Karpas-422 (cell line): ENCODE data around the gene KAT8. TPM values are rescaled to one million over a fixed set of nuclear protein-coding genes. Genes with fewer than 3 reads are reported as not detected.

Experiments
- DNase-seq: peaks from one replicate; pipeline ENCODE4 v3.0.0-alpha.2; 2015
- H2AFZ ChIP-seq: fragments of 200-600 bp; sonication (generic); 2 replicates; pipeline ENCODE4 v1.6.1; 2014; ENCODE audit warnings: antibody characterized with exemption, low read length, mixed read lengths
- H3K27ac ChIP-seq: fragments of 200-600 bp; sonication (generic); 2 replicates; pipeline ENCODE4 v1.5.1; 2014; ENCODE audit warnings: mild to moderate bottlenecking, low read length, moderate library complexity
- H3K27me3 ChIP-seq: fragments of 200-600 bp; sonication (generic); 2 replicates; pipeline ENCODE4 v1.6.1; 2014; ENCODE audit warnings: low read length, mixed read lengths
- H3K36me3 ChIP-seq: fragments of 200-600 bp; sonication (generic); 2 replicates; pipeline ENCODE4 v1.6.1; 2014; ENCODE audit warnings: low read length, mixed read lengths; ENCODE audit not compliant: insufficient read depth
- H3K4me1 ChIP-seq: fragments of 200-600 bp; sonication (generic); 2 replicates; pipeline ENCODE4 v1.6.1; 2014; ENCODE audit warnings: mild to moderate bottlenecking, low read length, mixed read lengths
- H3K4me2 ChIP-seq: fragments of 200-600 bp; sonication (generic); 2 replicates; pipeline ENCODE4 v1.6.1; 2014; ENCODE audit warnings: low read length, low read depth, mild to moderate bottlenecking; ENCODE audit not compliant: poor library complexity, severe bottlenecking
- H3K4me3 ChIP-seq: fragments of 200-600 bp; sonication (generic); 2 replicates; pipeline ENCODE4 v1.5.1; 2014; ENCODE audit warnings: mild to moderate bottlenecking, antibody characterized with exemption, low read length, mixed read lengths
- H3K79me2 ChIP-seq: fragments of 200-600 bp; sonication (generic); 2 replicates; pipeline ENCODE4 v1.6.1; 2014; ENCODE audit warnings: mild to moderate bottlenecking, low read length, mixed read lengths
- H3K9ac ChIP-seq: fragments of 200-600 bp; sonication (generic); 2 replicates; pipeline ENCODE4 v1.6.0; 2014; ENCODE audit warnings: low read length
- H3K9me2 ChIP-seq: fragments of 200-600 bp; sonication (generic), shearing (Covaris generic); replicated peaks from 2 replicates; pipeline ENCODE4 v1.6.0; 2014; ENCODE audit warnings: mild to moderate bottlenecking, low read length, moderate library complexity; ENCODE audit not compliant: insufficient read depth
- H3K9me3 ChIP-seq: fragments of 300-700, 200-600 bp; sonication (generic); 2 replicates; pipeline ENCODE4 v1.6.1; 2014; ENCODE audit warnings: low read length, mixed read lengths
- H4K20me1 ChIP-seq: fragments of 200-600 bp; sonication (generic); 2 replicates; pipeline ENCODE4 v1.6.1; 2014; ENCODE audit warnings: mild to moderate bottlenecking, antibody characterized with exemption, low read length, low read depth; ENCODE audit not compliant: insufficient read depth
- total RNA-seq: library from RNA; depleted of rRNA; stranded (reverse); fragments of >200 nt; shearing (Covaris generic); gene quantifications from 2 replicates; pipeline ENCODE4 v1.2.3, GENCODE V29; 2014; ENCODE audit warnings: low replicate concordance

Gene KAT8
- total RNA-seq, 1 experiment from 2014 or later, result 37.2 TPM

GRCh38 chr16:31108035-31108793 is 9.2 kb upstream of the KAT8 start, which contains the start of gene BCKDK:
Gene BCKDK (plus strand): TSS chr16:31108386. CDS start chr16:31109224, 838 bp downstream.
- Histone ChIP-seq H3K79me2 (peaks cover 18% of the 10 kb centered on the region), H3K27ac (0 out of 2 replicates have a peak within 1 kb of the TSS, but pooled peaks have one; percentile 25), H2AFZ (peak within 1 kb of the TSS; percentile 22; the same call in 1 of the 2 replicates), H4K20me1 (no peaks in the 10 kb centered on the region), H3K9me3 (no peaks in the 10 kb centered on the region), H3K36me3 (no peaks in the 10 kb centered on the region; the same call in none of the 2 replicates), H3K4me2 (peak within 1 kb of the TSS; percentile 79), H3K4me1 (peaks cover 20% of the 10 kb centered on the region), H3K27me3 (no peaks in the 10 kb centered on the region), H3K9me2 (no peaks in the 10 kb centered on the region), H3K4me3 (peak within 1 kb of the TSS; percentile 92), H3K9ac (peak within 1 kb of the TSS; percentile 96)
- peak; percentile 94 for DNase-seq

GRCh38 chr16:31108794-31109558 is 8.5 kb upstream of the KAT8 start:
- H3K4me2 ChIP-seq, result peak overlapping the region; percentile 79
- H3K79me2 ChIP-seq, result peaks cover 18% of the 10 kb centered on the region
- H3K9me2 ChIP-seq, result no peaks in the 10 kb centered on the region
- 0 out of 2 replicates have a peak overlapping the region, but pooled peaks have one; percentile 25 for H3K27ac ChIP-seq
- peak overlapping the region; percentile 92 for H3K4me3 ChIP-seq
- H3K9me3 ChIP-seq, result no peaks in the 10 kb centered on the region
- H3K4me1 ChIP-seq, result peaks cover 20% of the 10 kb centered on the region
- no peaks in the 10 kb centered on the region for H4K20me1 ChIP-seq
- peak overlapping the region; percentile 96 for H3K9ac ChIP-seq
- DNase-seq, result peak; percentile 40
- no peaks in the 10 kb centered on the region for H3K27me3 ChIP-seq
- H2AFZ ChIP-seq, result peak overlapping the region; percentile 22; the same call in 1 of the 2 replicates
- no peaks in the 10 kb centered on the region; the same call in none of the 2 replicates for H3K36me3 ChIP-seq

GRCh38 chr16:31109622-31110021 is 7.8 kb upstream of the KAT8 start:
- peaks cover 20% of the 10 kb centered on the region for H3K4me1 ChIP-seq
- no peaks in the 10 kb centered on the region for H3K9me2 ChIP-seq
- H3K4me3 ChIP-seq, result peak overlapping the region; percentile 92; the same call in 1 of the 2 replicates
- no peaks in the 10 kb centered on the region for H3K27me3 ChIP-seq
- no peak overlapping the region for H3K27ac ChIP-seq
- H3K9me3 ChIP-seq, result no peaks in the 10 kb centered on the region
- DNase-seq, result no peak
- H3K36me3 ChIP-seq, result no peaks in the 10 kb centered on the region; the same call in none of the 2 replicates
- H3K9ac ChIP-seq, result no peak overlapping the region
- H3K4me2 ChIP-seq, result peak overlapping the region; percentile 79
- no peaks in the 10 kb centered on the region for H4K20me1 ChIP-seq
- peaks cover 18% of the 10 kb centered on the region for H3K79me2 ChIP-seq
- no peak overlapping the region for H2AFZ ChIP-seq

- H3K27ac ChIP-seq, result no peak overlapping the region
- H3K79me2 ChIP-seq, result peaks cover 18% of the 10 kb centered on the region
- no peak overlapping the region for H2AFZ ChIP-seq
- no peaks in the 10 kb centered on the region for H3K9me3 ChIP-seq
- H3K27me3 ChIP-seq, result no peaks in the 10 kb centered on the region
- H3K4me1 ChIP-seq, result peaks cover 20% of the 10 kb centered on the region
- no peaks in the 10 kb centered on the region; the same call in none of the 2 replicates for H3K36me3 ChIP-seq
- no peak overlapping the region for H3K4me2 ChIP-seq
- no peak for DNase-seq
- H3K4me3 ChIP-seq, result no peak overlapping the region
- no peaks in the 10 kb centered on the region for H4K20me1 ChIP-seq
- no peaks in the 10 kb centered on the region for H3K9me2 ChIP-seq
- no peak overlapping the region for H3K9ac ChIP-seq
These were observed 7.1 kb upstream of the KAT8 start for GRCh38 chr16:31110106-31111034.

GRCh38 chr16:31111881-31112466 is 5.5 kb upstream of the KAT8 start:
- Histone ChIP-seq H3K79me2 (peaks cover 24% of the 10 kb centered on the region), H2AFZ (no peak overlapping the region), H3K4me1 (peaks cover 18% of the 10 kb centered on the region), H3K36me3 (no peaks in the 10 kb centered on the region; the same call in none of the 2 replicates), H3K27ac (no peak overlapping the region), H4K20me1 (no peaks in the 10 kb centered on the region), H3K4me2 (no peak overlapping the region), H3K9ac (no peak overlapping the region), H3K4me3 (no peak overlapping the region), H3K9me3 (no peaks in the 10 kb centered on the region), H3K27me3 (no peaks in the 10 kb centered on the region), H3K9me2 (no peaks in the 10 kb centered on the region)
- no peak for DNase-seq

- H4K20me1 ChIP-seq, result no peaks in the 10 kb centered on the region
- no peak overlapping the region for H2AFZ ChIP-seq
- no peak for DNase-seq
- no peak overlapping the region for H3K27ac ChIP-seq
- no peak overlapping the region for H3K4me3 ChIP-seq
- H3K4me1 ChIP-seq, result peaks cover 13% of the 10 kb centered on the region
- H3K9me3 ChIP-seq, result no peaks in the 10 kb centered on the region
- peaks cover 24% of the 10 kb centered on the region for H3K79me2 ChIP-seq
- H3K4me2 ChIP-seq, result no peak overlapping the region
- no peaks in the 10 kb centered on the region; the same call in none of the 2 replicates for H3K36me3 ChIP-seq
- H3K27me3 ChIP-seq, result no peaks in the 10 kb centered on the region
- H3K9me2 ChIP-seq, result no peaks in the 10 kb centered on the region
- H3K9ac ChIP-seq, result no peak overlapping the region
These were observed 4.8 kb upstream of the KAT8 start for GRCh38 chr16:31112711-31113110.
